ENCODE results near the gene CLSTN2.

Gene CLSTN2

GRCh38 chr3:140509534-140509933 lies 574.5 kb downstream of the CLSTN2 start:
- H3K27ac ChIP-seq (ENCODE audit: low read depth, low read length) = no peak overlapping the region
- H3K4me3 ChIP-seq (ENCODE audit: low read length) = no peak overlapping the region
- H3K4me1 ChIP-seq (ENCODE audit: control insufficient read depth, insufficient read depth, low read length) = no peaks in the 10 kb centered on the region
- H3K9ac ChIP-seq (ENCODE audit: low read length) = no peak overlapping the region
- H3K27me3 ChIP-seq (ENCODE audit: control insufficient read depth, insufficient read depth, low read length) = no peaks in the 10 kb centered on the region
- H3K36me3 ChIP-seq (ENCODE audit: control insufficient read depth, insufficient read depth, low read length) = no peaks in the 10 kb centered on the region

DNA sequence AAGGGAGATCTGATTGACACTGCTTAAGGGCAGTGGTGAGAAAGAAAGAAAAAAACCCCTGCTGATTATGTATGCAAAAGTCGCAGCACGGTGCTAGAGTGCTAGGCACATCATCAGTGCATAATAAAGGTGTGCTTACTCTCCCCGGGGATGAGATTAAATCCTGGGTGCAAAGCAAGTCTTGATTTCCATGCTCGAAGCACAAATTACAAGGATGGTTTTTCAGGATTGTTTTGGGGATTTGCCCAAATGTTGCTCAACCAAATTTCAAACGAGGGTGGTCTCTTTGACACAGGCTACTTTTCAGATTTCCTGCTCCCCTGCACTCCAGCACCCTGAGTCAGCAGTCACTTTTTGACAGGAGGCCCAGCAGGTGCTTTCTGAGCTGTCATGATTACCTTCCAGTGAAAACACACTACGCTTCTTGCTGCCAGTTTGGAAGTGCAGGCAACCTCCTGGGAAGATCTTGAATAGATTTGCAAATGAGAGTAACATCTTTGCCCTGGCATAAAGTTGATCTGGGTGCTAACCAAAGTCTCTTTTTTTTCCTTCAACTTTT lies 575.4 kb downstream of the CLSTN2 start:
- Histone ChIP-seq H3K27ac (ENCODE audit: low read depth, low read length) (no peak overlapping the region), H3K27me3 (ENCODE audit: control insufficient read depth, insufficient read depth, low read length) (no peaks in the 10 kb centered on the region), H3K9ac (ENCODE audit: low read length) (no peak overlapping the region), H3K36me3 (ENCODE audit: control insufficient read depth, insufficient read depth, low read length) (no peaks in the 10 kb centered on the region), H3K4me1 (ENCODE audit: control insufficient read depth, insufficient read depth, low read length) (no peaks in the 10 kb centered on the region), H3K4me3 (ENCODE audit: low read length) (no peak overlapping the region)

DNA sequence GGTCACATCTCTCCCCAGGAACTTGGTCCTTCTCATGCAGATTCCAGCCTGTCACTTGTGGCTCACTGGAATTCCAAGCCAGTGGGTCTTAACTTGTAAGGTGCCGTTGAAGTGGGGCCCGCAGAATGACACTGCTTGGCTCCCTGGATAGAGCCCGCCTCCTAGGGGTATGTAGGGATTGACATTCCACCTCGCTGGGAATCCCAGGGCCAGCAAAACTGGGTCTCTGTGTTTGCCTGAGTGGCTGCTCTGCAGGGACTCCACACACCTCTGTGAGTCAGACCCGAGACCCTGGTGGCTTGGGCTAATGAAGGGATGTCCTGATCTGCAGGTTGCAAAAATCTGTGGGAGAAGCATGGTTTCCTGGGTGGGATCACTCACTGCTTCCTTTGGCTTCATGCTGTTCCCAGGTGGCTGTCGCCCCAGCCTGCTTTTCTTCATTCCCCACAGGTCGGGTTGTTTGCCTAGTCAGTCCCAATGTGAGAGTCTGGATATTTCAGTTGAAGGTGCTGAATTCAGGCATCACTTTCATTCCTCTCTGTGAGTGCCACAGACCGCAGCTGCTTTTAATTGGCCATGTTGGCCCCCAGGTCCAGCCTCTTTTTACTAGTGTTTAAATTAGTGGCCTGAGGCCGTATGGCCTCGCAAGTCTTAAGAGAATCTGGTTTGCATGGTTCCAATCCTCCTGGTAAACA lies 586.9 kb downstream of the CLSTN2 start:
- no peak overlapping the region for H3K27ac ChIP-seq (ENCODE audit: low read depth, low read length)
- H3K9ac ChIP-seq (ENCODE audit: low read length) = no peak overlapping the region
- no peaks in the 10 kb centered on the region for H3K4me1 ChIP-seq (ENCODE audit: control insufficient read depth, insufficient read depth, low read length)
- no peak overlapping the region for H3K4me3 ChIP-seq (ENCODE audit: low read length)
- no peaks in the 10 kb centered on the region for H3K36me3 ChIP-seq (ENCODE audit: control insufficient read depth, insufficient read depth, low read length)
- no peaks in the 10 kb centered on the region for H3K27me3 ChIP-seq (ENCODE audit: control insufficient read depth, insufficient read depth, low read length)

GRCh38 chr3:140522653-140523380 lies 587.8 kb downstream of the CLSTN2 start:
- Histone ChIP-seq H3K36me3 (ENCODE audit: control insufficient read depth, insufficient read depth, low read length) (no peaks in the 10 kb centered on the region), H3K27me3 (ENCODE audit: control insufficient read depth, insufficient read depth, low read length) (no peaks in the 10 kb centered on the region), H3K27ac (ENCODE audit: low read depth, low read length) (no peak overlapping the region), H3K4me3 (ENCODE audit: low read length) (no peak overlapping the region), H3K9ac (ENCODE audit: low read length) (no peak overlapping the region), H3K4me1 (ENCODE audit: control insufficient read depth, insufficient read depth, low read length) (no peaks in the 10 kb centered on the region)

- Histone ChIP-seq H3K4me1 (ENCODE audit: control insufficient read depth, insufficient read depth, low read length) (no peaks in the 10 kb centered on the region), H3K9ac (ENCODE audit: low read length) (no peak overlapping the region), H3K36me3 (ENCODE audit: control insufficient read depth, insufficient read depth, low read length) (no peaks in the 10 kb centered on the region), H3K27ac (ENCODE audit: low read depth, low read length) (no peak overlapping the region), H3K27me3 (ENCODE audit: control insufficient read depth, insufficient read depth, low read length) (no peaks in the 10 kb centered on the region), H3K4me3 (ENCODE audit: low read length) (no peak overlapping the region)
Measured at GRCh38 chr3:140523600-140523999, 588.6 kb downstream of the CLSTN2 start.

GRCh38 chr3:140527156-140527555 lies 592.2 kb downstream of the CLSTN2 start:
- Histone ChIP-seq H3K36me3 (ENCODE audit: control insufficient read depth, insufficient read depth, low read length) (no peaks in the 10 kb centered on the region), H3K9ac (ENCODE audit: low read length) (no peak overlapping the region), H3K4me3 (ENCODE audit: low read length) (no peak overlapping the region), H3K27ac (ENCODE audit: low read depth, low read length) (no peak overlapping the region), H3K4me1 (ENCODE audit: control insufficient read depth, insufficient read depth, low read length) (no peaks in the 10 kb centered on the region), H3K27me3 (ENCODE audit: control insufficient read depth, insufficient read depth, low read length) (no peaks in the 10 kb centered on the region)

DNA sequence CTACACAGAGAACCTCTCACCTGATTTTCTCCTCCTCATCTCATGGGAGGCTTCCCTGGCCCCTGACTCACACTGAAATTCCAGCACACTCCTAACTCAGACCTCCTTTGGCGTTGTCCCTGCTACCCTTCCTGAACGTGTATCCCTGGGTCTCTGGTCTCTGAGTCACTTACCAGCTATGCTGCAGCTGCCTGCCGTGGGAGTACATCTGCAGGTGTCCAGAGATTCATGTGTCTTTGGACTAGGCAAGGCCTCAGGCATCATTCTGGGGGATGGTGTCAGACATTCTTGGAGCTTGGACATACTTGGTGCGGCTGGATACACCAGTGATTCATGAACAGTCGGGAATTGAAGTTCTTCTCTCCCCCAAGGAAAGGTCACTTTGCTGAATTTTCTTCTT lies 594.1 kb downstream of the CLSTN2 start:
- Histone ChIP-seq H3K4me1 (ENCODE audit: control insufficient read depth, insufficient read depth, low read length) (no peaks in the 10 kb centered on the region), H3K27ac (ENCODE audit: low read depth, low read length) (no peak overlapping the region), H3K36me3 (ENCODE audit: control insufficient read depth, insufficient read depth, low read length) (no peaks in the 10 kb centered on the region), H3K4me3 (ENCODE audit: low read length) (no peak overlapping the region), H3K27me3 (ENCODE audit: control insufficient read depth, insufficient read depth, low read length) (no peaks in the 10 kb centered on the region), H3K9ac (ENCODE audit: low read length) (no peak overlapping the region)

GRCh38 chr3:140529558-140529957 lies 594.6 kb downstream of the CLSTN2 start:
- H3K9ac ChIP-seq (ENCODE audit: low read length) = no peak overlapping the region

GRCh38 chr3:140530131-140530530 lies 595.1 kb downstream of the CLSTN2 start:
- Histone ChIP-seq H3K36me3 (ENCODE audit: control insufficient read depth, insufficient read depth, low read length) (no peaks in the 10 kb centered on the region), H3K9ac (ENCODE audit: low read length) (no peak overlapping the region), H3K27me3 (ENCODE audit: control insufficient read depth, insufficient read depth, low read length) (no peaks in the 10 kb centered on the region), H3K4me1 (ENCODE audit: control insufficient read depth, insufficient read depth, low read length) (no peaks in the 10 kb centered on the region), H3K4me3 (ENCODE audit: low read length) (no peak overlapping the region), H3K27ac (ENCODE audit: low read depth, low read length) (no peak overlapping the region)

More at GRCh38 chr3:140529558-140529957, 594.6 kb downstream of the CLSTN2 start:
- H3K27ac ChIP-seq (ENCODE audit: low read depth, low read length) = no peak overlapping the region
- H3K27me3 ChIP-seq (ENCODE audit: control insufficient read depth, insufficient read depth, low read length) = no peaks in the 10 kb centered on the region
- no peak overlapping the region for H3K4me3 ChIP-seq (ENCODE audit: low read length)
- no peaks in the 10 kb centered on the region for H3K4me1 ChIP-seq (ENCODE audit: control insufficient read depth, insufficient read depth, low read length)
- H3K36me3 ChIP-seq (ENCODE audit: control insufficient read depth, insufficient read depth, low read length) = no peaks in the 10 kb centered on the region

DNA sequence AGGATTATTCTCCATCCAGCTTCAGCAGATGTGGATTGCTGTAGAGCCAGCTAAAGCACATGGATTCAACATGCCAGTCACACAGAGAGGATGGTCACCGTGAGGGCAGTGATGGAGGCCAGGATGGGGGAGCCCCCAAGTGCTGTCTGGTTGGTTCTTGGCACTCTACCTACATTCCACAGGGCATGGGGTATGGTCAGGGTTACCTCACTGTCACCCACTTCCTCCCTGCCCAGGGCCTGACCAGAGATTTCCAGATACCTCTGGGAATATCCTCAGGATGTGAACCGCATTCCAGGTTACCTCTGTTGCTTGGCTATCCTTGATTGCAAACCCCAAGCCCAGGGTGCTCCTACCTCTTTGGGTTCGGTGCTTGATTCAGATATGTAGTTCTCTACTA lies 595.6 kb downstream of the CLSTN2 start:
- Histone ChIP-seq H3K27ac (ENCODE audit: low read depth, low read length) (no peak overlapping the region), H3K4me3 (ENCODE audit: low read length) (no peak overlapping the region), H3K36me3 (ENCODE audit: control insufficient read depth, insufficient read depth, low read length) (no peaks in the 10 kb centered on the region), H3K4me1 (ENCODE audit: control insufficient read depth, insufficient read depth, low read length) (no peaks in the 10 kb centered on the region), H3K9ac (ENCODE audit: low read length) (no peak overlapping the region), H3K27me3 (ENCODE audit: control insufficient read depth, insufficient read depth, low read length) (no peaks in the 10 kb centered on the region)

DNA sequence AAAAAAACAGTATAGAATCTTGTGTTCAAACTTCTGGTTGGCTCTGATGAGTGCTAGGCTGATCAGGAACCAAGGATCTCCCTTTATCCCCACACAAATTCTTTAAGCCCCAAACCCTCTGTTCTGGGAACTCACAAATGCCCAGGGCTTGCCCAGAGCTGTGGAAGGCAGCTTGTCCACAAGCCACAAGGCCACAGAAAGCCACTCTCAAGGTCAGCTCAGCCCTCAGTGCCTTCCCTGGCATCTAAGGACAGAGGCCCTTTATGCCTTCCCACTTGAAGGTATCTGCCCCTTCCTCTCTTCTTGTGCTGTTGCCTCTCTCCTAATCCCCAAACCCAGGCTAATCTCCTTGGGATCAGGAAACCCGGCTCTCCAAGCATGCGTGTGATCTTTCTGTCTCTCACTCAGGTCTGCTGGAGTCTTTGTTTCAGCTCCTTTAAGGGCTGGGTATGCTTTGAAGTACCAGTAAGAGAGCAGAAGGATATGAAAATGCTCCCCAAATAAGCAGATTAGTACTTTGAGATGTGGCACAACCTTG lies 597.9 kb downstream of the CLSTN2 start:
- H3K27me3 ChIP-seq (ENCODE audit: control insufficient read depth, insufficient read depth, low read length) = no peaks in the 10 kb centered on the region
- H3K27ac ChIP-seq (ENCODE audit: low read depth, low read length) = no peak overlapping the region
- no peaks in the 10 kb centered on the region for H3K4me1 ChIP-seq (ENCODE audit: control insufficient read depth, insufficient read depth, low read length)
- no peak overlapping the region for H3K4me3 ChIP-seq (ENCODE audit: low read length)
- no peak overlapping the region for H3K9ac ChIP-seq (ENCODE audit: low read length)
- H3K36me3 ChIP-seq (ENCODE audit: control insufficient read depth, insufficient read depth, low read length) = no peaks in the 10 kb centered on the region

GRCh38 chr3:140536926-140537726 lies 602.1 kb downstream of the CLSTN2 start:
- no peaks in the 10 kb centered on the region for H3K4me1 ChIP-seq (ENCODE audit: control insufficient read depth, insufficient read depth, low read length)

More at GRCh38 chr3:140536926-140537726, 602.1 kb downstream of the CLSTN2 start:
- no peak overlapping the region for H3K9ac ChIP-seq (ENCODE audit: low read length)
- no peak overlapping the region for H3K4me3 ChIP-seq (ENCODE audit: low read length)
- no peaks in the 10 kb centered on the region for H3K27me3 ChIP-seq (ENCODE audit: control insufficient read depth, insufficient read depth, low read length)
- no peaks in the 10 kb centered on the region for H3K36me3 ChIP-seq (ENCODE audit: control insufficient read depth, insufficient read depth, low read length)
- no peak overlapping the region for H3K27ac ChIP-seq (ENCODE audit: low read depth, low read length)

Measured in rectal smooth muscle tissue (tissue), 1 donor.